ENCODE measurements around the gene MRPL20. TPM values are rescaled to one million over a fixed set of nuclear protein-coding genes. Genes with fewer than 3 reads are reported as not detected.
"Not testable (repeated sequence)": the region's sequence is repeated elsewhere in the genome, so short reads cannot be mapped to it uniquely, and the experiment has no call there.

Gene MRPL20
- total RNA-seq (ENCODE audit: unreplicated experiment), result 95.0 TPM
- long read RNA-seq, transcript MRPL20-201 (4 exons, 721 nt), result major isoform, 29 of 34 reads
- long read RNA-seq, partial matches to known transcripts, result 1 of 34 reads
- long read RNA-seq, other reads (novel, unspliced or antisense), result 3 of 34 reads

GRCh38 chr1:1406821-1407635, at the start of gene MRPL20:
Gene MRPL20, minus strand, starts transcription at chr1:1407293. Its CDS starts 76 bp downstream, at chr1:1407217.
- peak within 1 kb of the TSS; percentile 94 for H3K4me3 Mint-ChIP-seq (ENCODE audit: unreplicated experiment)
- no peak for TF ChIP-seq CTCF (IDR thresholded peaks at IDR 0.05; ENCODE audit: unreplicated experiment)
- H3K36me3 Mint-ChIP-seq (ENCODE audit: low read depth, unreplicated experiment), result peaks cover 21% of the 10 kb centered on the region
- H3K27ac Mint-ChIP-seq (ENCODE audit: unreplicated experiment), result peak within 1 kb of the TSS; percentile 74
- H3K4me1 Mint-ChIP-seq (ENCODE audit: unreplicated experiment), result peaks cover 11% of the 10 kb centered on the region
- DNase-seq (ENCODE audit: low spot score), result peak; percentile 84
- H3K9me3 Mint-ChIP-seq (ENCODE audit: unreplicated experiment), result no peaks in the 10 kb centered on the region
- peaks cover 13% of the 10 kb centered on the region for H3K27me3 Mint-ChIP-seq (ENCODE audit: unreplicated experiment)

DNA sequence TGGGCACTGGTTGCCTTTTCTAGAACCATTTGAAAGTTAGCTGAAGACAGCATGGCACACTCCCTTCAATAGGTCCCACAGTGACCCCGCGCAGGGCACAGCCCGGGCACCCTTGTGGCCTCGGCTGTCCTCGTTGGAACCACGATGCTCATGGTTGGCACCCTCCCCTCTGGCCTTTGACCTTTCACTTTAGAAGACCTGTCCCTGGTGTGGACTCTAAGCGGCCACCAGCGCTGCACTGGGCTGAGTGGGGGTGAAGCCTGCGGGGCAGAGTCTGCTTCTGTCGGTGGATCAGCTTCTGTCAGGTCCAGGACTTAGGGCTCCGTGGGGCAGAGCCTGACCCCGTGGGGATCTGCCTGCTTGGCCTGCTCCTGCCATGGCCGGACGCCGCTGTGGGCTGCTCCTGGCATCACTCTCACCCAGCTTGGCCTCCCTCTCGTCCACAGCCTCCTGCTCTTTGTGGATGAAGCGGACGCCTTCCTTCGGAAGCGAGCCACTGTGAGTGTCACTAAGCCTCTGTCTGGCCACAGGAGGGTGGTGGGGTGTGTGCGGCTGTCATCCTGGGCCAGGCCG, 49.7 kb upstream of the MRPL20 start:
- H3K27ac Mint-ChIP-seq (ENCODE audit: unreplicated experiment); H3K36me3 Mint-ChIP-seq (ENCODE audit: low read depth, unreplicated experiment); H3K27me3 Mint-ChIP-seq (ENCODE audit: unreplicated experiment); H3K9me3 Mint-ChIP-seq (ENCODE audit: unreplicated experiment); H3K4me3 Mint-ChIP-seq (ENCODE audit: unreplicated experiment); DNase-seq (ENCODE audit: low spot score); H3K4me1 Mint-ChIP-seq (ENCODE audit: unreplicated experiment): not testable (repeated sequence)

GRCh38 chr1:1455934-1456333, 48.8 kb upstream of the MRPL20 start:
- H3K4me1 Mint-ChIP-seq (ENCODE audit: unreplicated experiment); H3K27ac Mint-ChIP-seq (ENCODE audit: unreplicated experiment); DNase-seq (ENCODE audit: low spot score); H3K27me3 Mint-ChIP-seq (ENCODE audit: unreplicated experiment); H3K9me3 Mint-ChIP-seq (ENCODE audit: unreplicated experiment); H3K36me3 Mint-ChIP-seq (ENCODE audit: low read depth, unreplicated experiment); H3K4me3 Mint-ChIP-seq (ENCODE audit: unreplicated experiment): not testable (repeated sequence)

GRCh38 chr1:1455366-1455884, 48.3 kb upstream of the MRPL20 start:
- no peak for DNase-seq (ENCODE audit: low spot score)
- no peak overlapping the region for H3K27ac Mint-ChIP-seq (ENCODE audit: unreplicated experiment)

GRCh38 chr1:1454286-1455056, 47.4 kb upstream of the MRPL20 start:
- not testable (repeated sequence) for H3K27me3 Mint-ChIP-seq (ENCODE audit: unreplicated experiment); H3K27ac Mint-ChIP-seq (ENCODE audit: unreplicated experiment); H3K36me3 Mint-ChIP-seq (ENCODE audit: low read depth, unreplicated experiment); H3K4me1 Mint-ChIP-seq (ENCODE audit: unreplicated experiment); H3K9me3 Mint-ChIP-seq (ENCODE audit: unreplicated experiment); DNase-seq (ENCODE audit: low spot score); H3K4me3 Mint-ChIP-seq (ENCODE audit: unreplicated experiment)

More at GRCh38 chr1:1455366-1455884, 48.3 kb upstream of the MRPL20 start:
- no peaks in the 10 kb centered on the region for H3K36me3 Mint-ChIP-seq (ENCODE audit: low read depth, unreplicated experiment)
- TF ChIP-seq CTCF (IDR thresholded peaks at IDR 0.05; ENCODE audit: unreplicated experiment), result no peak
- peaks cover 2% of the 10 kb centered on the region for H3K27me3 Mint-ChIP-seq (ENCODE audit: unreplicated experiment)
- no peaks in the 10 kb centered on the region for H3K4me1 Mint-ChIP-seq (ENCODE audit: unreplicated experiment)
- no peaks in the 10 kb centered on the region for H3K9me3 Mint-ChIP-seq (ENCODE audit: unreplicated experiment)
- no peak overlapping the region for H3K4me3 Mint-ChIP-seq (ENCODE audit: unreplicated experiment)

- Mint-ChIP-seq H3K4me1 (ENCODE audit: unreplicated experiment) (peaks cover 6% of the 10 kb centered on the region), H3K27me3 (ENCODE audit: unreplicated experiment) (peaks cover 2% of the 10 kb centered on the region), H3K9me3 (ENCODE audit: unreplicated experiment) (no peaks in the 10 kb centered on the region), H3K4me3 (ENCODE audit: unreplicated experiment) (no peak overlapping the region), H3K36me3 (ENCODE audit: low read depth, unreplicated experiment) (no peaks in the 10 kb centered on the region), H3K27ac (ENCODE audit: unreplicated experiment) (no peak overlapping the region)
- DNase-seq (ENCODE audit: low spot score), result no peak
- no peak for TF ChIP-seq CTCF (IDR thresholded peaks at IDR 0.05; ENCODE audit: unreplicated experiment)
Measured at GRCh38 chr1:1452882-1453281, 45.8 kb upstream of the MRPL20 start.

GRCh38 chr1:1452365-1452739, 45.3 kb upstream of the MRPL20 start:
- H3K27me3 Mint-ChIP-seq (ENCODE audit: unreplicated experiment); H3K36me3 Mint-ChIP-seq (ENCODE audit: low read depth, unreplicated experiment); H3K27ac Mint-ChIP-seq (ENCODE audit: unreplicated experiment); H3K4me3 Mint-ChIP-seq (ENCODE audit: unreplicated experiment); DNase-seq (ENCODE audit: low spot score); H3K9me3 Mint-ChIP-seq (ENCODE audit: unreplicated experiment); H3K4me1 Mint-ChIP-seq (ENCODE audit: unreplicated experiment): not testable (repeated sequence)
